NCI-H1694 (cell line): Measurements from ENCODE around the gene PMCH.
"Not testable (repeated sequence)": the region's sequence is repeated elsewhere in the genome, so short reads cannot be mapped to it uniquely, and the experiment has no call there.

ENCODE experiments used
- DNase-seq: peaks from one replicate; lab custom pipeline; 2025; lab: John Stamatoyannopoulos, UW

Gene PMCH, protein sequence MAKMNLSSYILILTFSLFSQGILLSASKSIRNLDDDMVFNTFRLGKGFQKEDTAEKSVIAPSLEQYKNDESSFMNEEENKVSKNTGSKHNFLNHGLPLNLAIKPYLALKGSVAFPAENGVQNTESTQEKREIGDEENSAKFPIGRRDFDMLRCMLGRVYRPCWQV

DNA sequence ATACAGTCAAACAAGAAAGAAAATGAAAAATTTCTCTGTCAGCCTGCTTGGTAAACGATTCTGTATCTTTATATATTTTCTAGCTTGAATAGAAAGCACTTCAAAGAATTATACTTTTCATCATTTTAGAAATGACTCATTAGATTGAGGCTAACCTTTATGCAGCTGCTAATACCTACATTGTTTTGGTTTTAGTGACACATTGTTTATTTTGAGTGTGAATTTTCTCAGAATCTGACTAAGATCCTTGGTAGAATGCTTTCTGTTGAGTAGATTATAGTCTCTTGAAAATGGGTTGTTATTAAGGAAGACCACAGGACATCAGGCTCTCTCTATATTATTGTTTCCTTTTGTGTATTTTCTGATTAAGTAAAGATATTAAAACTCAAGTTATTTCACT is at the start of gene PMCH:
TSS of gene PMCH (minus strand) at position 45 of the 400 bp plus-strand sequence. CDS start 63 bp downstream, outside the sequence.
- no peak for DNase-seq

DNA sequence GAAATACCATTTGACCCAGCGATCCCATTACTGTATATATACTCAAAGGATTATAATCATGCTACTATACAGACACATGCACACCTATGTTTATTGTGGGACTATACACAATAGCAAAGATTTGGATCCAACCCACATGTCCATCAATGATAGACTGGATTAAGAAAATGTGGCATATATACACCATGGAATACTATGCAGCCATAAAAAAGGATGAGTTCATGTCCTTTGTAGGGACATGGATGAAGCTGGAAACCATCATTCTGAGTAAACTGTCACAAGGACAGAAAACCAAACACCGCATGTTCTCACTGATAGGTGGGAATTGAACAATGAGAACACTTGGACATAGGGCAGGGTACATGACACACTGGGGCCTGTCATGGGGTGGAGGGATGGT is 43.2 kb upstream of the PMCH start:
- DNase-seq = not testable (repeated sequence)

DNA sequence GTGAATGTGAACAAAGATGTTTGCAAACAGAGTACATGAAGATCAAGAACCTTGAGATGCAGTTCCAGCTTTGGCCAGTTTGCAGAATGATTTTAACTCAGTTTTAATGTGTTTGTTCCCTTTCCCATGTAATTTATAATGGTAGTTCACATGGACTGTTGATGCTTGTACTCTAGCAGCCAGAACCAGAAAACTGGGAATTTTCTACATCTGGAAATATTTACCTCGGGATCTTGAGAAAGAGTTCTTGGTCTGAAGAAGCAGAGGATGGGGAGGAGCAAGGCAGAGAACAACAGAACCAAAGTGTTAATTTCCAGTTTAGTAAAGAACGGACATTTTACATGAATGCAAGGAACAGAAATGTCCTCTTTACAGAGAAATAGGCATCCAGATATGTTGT is 37.0 kb upstream of the PMCH start:
- no peak for DNase-seq

DNA sequence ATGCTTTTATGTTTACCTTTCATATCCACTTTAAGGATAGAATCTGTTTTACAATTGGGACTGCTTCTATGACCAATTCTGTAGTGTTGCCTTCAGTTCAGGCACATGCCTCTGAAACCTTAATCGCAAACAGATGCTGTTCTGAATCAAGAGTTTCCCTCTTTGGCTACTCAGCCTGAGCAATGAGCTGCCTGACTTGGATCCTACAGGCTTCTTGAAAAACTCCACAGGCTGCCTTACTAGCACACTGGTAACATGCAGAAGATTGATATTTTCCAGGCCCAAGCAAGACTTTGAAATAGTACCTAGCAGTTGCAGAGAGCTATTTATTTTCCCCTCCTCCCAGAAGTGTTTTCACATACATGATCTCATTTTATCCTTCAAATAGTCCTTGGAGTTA is 34.8 kb upstream of the PMCH start:
- no peak for DNase-seq

DNA sequence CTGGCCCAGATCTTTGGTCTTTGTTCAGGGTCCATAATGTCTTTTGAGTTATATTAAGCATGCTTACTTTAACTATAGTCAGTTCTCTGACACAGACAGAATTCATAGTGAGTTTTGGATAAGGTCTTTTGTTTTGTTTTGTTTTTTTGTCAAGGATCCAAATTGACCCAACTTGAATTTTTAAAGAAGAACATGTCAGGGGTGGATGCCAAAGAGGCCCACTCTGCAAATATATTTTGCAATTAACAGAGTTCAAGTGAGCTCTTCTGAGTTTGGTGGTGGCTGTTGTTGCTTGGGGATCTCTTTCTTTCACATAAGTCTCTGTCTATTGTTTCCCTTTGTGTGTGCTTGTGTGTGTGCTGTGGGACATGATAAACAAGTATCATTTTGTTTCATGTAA is 34.4 kb upstream of the PMCH start:
- DNase-seq = no peak

DNA sequence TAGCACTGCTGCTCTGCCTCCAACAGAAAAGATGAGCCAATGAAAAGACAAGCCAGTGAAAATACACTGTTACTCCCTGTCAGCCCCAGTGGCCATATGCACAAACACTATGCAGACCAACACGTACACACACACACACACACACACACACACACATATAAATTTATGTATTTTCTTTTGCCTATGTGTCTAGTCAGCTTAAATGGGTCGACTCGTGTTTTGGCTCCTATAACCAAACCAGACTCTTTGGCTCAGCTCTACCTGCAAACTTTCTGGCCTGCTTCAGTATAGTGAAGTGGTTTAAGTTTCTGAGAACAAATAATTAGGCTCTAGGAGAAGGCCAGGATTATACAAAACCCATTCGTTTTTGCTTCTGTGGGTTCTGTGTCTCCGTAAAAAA is 30.3 kb upstream of the PMCH start:
- DNase-seq = no peak

DNA sequence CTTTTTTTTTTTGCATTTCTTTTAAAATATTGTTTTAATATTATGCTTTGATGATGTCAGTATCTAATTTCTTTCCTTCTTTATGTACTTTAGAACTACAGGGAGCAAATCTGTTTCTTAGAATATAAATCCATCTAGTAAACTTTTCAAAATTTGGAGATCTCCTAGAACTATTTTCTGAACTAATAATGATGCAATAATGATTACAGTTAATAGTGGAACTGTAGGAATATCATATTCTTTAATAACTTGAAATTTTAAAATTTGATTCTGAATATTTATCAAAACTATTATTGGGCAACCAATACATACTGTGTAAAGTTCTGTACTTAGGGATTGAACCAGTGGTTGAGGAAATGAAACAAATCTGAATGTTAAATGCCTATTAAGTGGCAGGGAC is 23.1 kb upstream of the PMCH start:
- no peak for DNase-seq

DNA sequence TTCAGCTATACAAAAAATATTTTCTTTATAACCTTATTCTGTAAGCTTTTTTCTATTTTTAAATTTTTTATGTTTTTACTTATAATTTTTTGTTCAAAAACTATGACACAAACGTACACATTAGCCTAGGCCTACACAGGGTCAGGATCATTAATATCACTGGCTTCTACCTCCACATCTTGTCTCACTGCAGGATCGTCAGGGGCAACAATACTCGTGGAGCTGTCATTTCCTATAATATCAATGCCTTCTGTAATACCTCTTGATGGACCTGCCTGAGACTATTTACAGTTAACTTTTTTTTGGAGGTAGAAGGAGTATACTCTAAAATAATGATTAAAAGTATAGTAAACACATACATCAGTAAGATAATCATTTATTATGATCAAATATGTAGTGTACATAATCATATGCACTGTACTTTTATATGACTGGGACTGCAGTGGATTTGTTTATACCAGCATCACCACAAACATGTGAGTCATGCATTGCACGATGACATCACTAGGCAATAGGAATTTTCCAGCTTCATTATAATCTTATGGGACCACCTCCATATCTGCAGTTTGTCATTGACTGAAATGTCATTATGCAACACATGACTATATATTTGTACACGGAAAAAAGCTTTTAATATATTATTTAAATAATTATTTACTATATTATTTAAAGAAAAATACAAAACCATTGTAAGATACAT is 18.5 kb upstream of the PMCH start:
- DNase-seq = no peak

DNA sequence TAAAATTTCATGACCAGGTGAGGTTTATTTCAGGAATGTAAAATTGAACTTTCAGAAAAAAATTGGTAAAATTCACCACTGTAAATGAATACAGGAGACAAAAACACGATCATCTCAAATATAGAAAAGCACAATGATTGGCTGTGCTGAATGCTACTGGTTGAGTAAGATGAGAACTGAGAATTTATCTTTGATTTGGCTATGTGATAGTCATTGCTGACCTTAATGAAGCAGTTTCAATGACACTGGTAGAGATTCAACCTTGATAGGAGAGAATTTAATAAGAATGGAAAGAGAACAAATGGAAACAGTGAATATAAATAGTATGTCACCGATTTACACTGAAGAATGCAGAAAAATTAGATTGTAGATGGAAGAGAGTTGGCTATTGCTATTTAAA is 6.4 kb upstream of the PMCH start:
- DNase-seq = no peak

DNA sequence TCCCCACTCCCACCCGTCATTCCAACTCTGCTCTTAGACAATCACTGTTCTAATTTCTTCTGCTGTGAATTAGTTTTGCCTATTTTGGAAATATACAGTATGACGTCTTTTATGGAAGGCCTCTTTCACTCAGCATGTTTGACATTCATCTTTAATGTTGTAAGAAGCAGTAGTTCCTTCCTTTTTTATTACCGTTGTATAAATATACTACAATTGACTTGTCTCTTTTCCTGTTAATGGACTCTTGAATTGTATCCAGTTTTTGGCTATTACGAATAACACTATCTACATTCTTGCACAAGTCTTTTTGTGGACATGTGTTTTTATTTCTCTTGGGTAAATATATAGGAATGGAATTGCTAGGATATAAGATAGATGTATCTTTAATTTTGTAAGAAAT is 4.9 kb upstream of the PMCH start:
- no peak for DNase-seq

DNA sequence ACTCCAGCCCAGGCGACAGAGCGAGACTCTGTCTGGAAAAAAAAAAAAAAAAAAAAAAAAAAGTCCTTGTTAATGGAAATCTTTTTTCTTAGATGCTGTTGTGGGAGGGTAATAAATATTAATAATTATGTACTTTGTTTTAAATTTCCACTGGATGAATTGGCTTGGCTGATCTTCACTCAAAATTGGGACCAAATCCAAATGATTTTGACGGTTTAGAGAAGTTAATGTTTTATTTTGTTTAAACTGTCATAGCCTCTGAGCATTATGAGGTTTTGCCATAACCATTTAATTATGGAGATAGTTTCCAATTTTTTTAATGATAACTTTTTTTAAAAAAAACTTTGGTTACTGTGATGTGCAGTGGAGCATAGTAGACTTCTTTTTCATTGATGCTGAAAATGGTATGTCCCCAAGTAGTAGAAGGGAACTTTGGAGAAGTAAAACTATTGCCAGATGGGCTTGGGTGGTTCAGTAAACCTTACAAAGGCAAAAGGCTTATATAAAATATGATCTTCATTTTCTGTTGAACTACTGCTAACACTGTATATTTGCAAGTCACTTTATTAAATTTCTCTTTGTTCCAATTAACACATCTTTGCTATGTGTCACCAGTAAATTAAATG is 3.9 kb upstream of the PMCH start:
- DNase-seq = no peak

DNA sequence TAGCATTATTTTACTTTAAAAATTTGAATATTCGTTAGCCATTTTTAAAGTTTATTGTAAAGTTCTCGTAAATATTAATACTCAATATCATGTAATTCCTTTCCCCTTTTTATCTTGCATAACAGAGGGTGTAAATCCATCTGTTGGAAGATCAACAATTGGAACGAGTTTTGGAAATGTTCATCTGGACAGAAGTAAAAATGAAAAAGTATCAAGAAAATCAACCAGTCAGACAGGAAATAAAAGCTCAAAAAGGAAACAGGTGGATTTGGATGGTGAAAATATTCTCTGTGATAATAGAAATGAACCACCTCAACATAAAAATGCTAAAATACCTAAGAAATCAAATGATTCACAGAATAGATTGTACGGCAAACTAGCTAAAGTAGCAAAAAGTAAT is 1.8 kb downstream of the PMCH start:
- no peak for DNase-seq

DNA sequence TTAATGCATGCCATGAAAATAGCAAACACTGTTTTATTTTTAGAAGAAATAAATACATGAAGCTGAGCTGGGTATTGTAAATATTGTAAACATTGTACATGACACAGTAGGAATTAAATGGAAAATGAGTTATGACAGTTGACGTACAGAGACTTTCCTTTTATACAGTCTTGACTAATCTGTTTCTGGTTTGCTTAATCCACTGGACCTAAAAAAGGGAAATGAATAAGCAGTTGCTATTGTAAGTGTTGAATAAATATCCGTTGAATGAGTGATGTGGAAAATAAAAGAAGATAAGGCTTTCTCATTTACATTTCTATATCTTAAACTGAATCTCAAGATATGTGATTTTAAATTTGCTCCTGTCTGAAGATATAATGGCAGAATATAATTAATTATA is 15.0 kb downstream of the PMCH start:
- DNase-seq = no peak

DNA sequence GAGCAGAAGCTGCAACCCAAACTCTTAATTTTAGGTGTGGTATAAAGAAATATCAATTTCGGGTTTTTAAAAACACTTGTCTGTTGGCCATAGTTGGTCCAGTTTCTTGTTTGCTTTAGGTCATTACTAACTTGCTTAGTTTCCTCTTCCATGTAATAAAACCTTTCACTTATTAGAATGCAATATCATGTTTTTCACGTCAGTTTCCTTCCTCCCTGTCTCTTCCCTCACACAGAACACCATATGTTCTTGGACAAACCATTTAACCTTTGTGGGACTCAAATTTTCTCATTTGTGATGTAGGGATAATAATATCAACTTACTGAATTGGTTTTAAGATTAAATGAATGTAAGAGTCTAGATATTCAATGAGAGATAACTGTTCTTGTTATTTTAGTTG is 22.9 kb downstream of the PMCH start:
- DNase-seq = no peak

DNA sequence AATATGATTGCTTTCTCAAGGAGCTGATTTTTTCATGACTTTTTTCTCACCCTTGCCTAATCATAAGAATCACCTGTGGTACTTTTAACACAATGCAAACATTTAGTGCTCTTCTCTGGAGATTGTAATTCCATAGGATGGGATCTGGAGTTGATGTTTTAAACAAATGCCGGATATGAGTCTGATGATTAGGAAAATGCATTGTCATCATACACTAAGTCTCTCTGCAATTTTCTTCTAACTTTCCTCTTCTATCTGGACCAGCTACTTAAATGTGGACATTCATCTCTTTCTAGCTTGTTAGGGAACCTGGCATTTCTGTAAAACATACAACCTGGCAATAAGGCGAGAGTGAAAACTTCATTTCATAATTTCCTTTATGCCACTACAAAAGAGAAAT is 23.5 kb downstream of the PMCH start:
- no peak for DNase-seq

DNA sequence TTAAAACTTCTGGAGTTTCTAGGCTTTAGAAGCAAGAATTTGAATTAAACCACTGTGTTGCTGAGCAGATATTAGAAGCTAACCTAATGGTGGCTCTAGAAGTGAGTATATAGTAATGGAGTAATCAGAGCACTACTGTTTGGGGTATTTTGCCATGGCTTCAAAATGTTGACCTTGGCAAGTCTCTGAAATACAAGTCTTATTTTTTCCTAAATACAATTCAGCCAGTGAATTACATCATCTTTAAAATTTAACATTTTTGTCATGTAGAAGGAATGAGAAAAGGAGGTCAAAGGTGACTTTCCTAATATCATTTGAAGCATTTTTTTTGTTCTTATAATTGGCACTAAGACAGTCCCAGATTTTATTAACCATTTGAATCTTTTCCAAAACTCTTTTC is 25.2 kb downstream of the PMCH start:
- DNase-seq = no peak

DNA sequence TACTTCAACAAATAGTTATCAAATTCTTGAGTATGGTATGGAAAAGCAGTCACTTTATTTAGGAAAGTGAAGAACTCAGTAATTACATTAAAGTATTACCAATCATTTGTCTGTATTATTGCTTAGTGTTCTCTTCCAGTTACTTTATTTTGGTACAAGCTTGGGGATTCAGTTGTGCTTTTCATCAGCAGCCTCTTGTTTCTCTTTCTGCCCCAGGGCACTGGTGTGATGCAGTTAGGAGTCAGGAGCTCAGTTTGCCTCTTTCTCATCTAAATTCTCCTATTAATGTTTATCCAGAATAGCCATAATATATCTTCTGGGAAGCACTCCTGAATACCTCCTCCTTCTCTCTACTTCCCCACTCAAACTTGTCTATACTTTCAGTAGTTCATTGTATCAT is 25.7 kb downstream of the PMCH start:
- no peak for DNase-seq

DNA sequence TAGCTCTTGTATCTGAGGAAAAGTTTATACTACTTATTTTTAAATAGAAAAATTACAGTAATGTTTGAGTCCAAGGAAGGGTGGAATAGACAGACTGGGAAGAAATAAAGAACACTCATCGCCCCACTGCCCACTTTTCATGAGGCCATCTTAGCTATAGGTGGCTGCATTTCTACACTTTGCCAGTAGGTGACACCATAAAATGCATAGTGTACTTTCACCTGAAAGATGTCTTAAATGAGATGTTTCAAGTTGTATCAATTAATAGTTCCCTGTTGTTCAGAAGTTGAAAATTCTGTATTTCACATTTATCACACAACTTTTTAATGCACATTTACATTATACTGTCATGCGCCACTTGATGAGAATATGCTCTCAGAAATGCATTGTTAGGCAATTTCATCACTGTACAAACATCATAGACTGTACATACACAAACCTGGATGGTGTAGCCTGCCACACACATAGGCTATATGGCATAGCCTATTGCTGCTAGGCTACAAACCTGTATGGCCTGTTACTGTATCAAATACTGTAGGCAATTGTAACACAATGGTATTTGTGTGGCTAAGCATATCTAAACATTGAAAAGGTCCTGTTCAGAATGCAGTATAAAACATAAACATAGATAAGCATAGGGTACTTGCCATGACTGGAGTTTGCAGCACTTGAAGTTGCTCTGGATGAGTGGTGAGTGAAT is 27.6 kb downstream of the PMCH start:
- DNase-seq = peak; percentile 1

DNA sequence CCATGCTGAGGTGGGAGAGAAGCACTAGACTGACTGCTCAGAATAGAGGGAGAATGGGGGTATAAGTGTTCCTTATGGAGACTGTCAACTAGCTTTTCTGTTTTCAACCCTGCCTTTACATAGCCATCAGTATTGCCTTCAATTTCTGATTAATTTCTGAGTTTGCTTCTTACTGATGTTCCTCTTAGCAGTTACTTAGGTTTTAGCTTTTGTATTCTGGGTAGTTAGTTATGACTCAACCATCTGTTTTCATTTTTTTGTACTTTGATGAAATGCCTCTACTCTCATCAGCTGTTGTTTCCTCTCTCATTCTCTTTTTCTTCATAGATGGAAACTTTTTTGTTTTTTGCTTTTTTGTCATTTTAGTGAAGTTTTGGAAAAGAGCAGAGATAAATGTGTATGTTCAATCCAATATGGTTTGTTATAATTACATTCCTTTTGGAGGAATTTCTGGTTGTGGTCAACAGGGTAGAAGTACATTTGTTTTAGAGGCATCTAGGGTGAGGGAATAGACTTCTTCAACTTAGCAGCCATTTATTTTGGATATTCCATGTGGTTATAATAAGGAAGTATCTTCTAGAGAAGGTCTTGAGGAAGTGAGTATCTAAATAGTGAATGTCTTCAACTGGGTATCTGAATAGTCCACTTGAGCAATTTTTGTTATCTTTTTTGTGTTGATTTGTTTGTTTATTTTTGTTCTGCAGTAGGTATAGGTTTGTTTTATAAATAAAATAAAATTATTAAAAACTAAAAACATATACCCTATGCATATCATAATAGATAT is 29.6 kb downstream of the PMCH start:
- no peak for DNase-seq

DNA sequence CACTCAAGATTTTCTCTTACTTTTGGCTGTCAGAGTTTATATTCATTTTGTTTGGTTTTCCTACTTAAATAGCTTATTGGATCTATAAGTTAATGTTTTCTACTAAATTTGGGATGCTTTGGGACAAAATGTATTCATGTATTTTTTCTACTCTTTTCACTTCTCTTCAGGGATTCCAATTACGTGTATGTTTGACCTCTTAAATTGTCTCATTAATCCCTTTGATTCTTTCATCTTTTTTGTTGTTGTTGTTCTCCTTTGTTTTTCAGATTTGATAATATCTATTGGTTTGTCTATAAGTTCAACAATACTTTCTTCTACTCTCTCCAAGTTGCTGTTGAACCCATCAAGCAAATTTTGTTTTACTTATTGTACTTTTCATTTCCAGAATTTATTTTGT is 34.2 kb downstream of the PMCH start:
- no peak for DNase-seq

DNA sequence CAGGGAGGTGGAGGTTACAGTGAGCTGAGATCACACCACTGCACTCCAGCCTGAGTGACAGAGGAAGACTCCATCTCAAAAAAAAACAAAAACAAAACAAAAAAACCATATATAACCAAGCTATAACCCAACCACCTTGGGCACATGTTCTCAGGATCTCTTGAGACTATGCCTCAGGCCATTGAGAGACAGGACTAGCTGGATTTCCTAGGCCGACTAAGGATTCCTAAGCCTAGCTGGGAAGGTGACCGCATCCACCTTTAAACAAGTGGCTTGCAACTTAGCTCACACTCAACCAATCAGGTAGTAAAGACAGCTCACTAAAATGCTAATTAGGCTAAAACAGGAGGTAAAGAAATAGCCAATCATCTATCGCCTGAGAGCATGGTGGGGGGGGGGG is 42.4 kb downstream of the PMCH start:
- DNase-seq = not testable (repeated sequence)

DNA sequence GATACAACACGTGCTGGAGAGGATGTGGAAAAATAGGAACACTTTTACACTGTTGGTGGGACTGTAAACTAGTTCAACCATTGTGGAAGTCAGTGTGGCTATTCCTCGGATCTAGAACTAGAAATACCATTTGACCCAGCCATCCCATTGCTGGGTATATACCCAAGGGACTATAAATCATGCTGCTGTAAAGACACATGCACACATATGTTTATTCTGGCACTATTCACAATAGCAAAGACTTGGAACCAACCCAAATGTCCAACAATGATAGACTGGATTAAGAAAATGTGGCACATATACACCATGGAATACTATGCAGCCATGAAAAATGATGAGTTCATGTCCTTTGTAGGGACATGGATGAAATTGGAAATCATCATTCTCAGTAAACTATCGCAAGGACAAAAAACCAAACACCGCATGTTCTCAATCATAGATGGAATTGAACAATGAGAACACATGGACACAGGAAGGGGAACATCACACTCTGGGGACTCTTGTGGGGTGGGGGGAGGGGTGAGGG is 50.5 kb downstream of the PMCH start:
- DNase-seq = not testable (repeated sequence)
